Neural crest cell (in vitro differentiated cells): ENCODE results near the gene MPZL3. TPM values are rescaled to one million over a fixed set of nuclear protein-coding genes. Genes with fewer than 3 reads are reported as not detected.

Experiments used
- DNase-seq: peaks from one replicate; pipeline ENCODE4 v3.0.0; 2021; ENCODE audit warnings: low read depth, mixed read lengths, low spot score
- H3K27ac Mint-ChIP-seq: one replicate; pipeline ENCODE4 v1.8.0; 2021; ENCODE audit warnings: mild to moderate bottlenecking, mixed read lengths; ENCODE audit not compliant: unreplicated experiment
- H3K27me3 Mint-ChIP-seq: 2 replicates; pipeline ENCODE4 v1.8.0; 2021; ENCODE audit warnings: low read depth, mild to moderate bottlenecking, mixed read lengths
- H3K36me3 Mint-ChIP-seq: 2 replicates; pipeline ENCODE4 v1.8.0; 2021; ENCODE audit warnings: low read depth, mild to moderate bottlenecking, mixed read lengths
- H3K4me1 Mint-ChIP-seq: 2 replicates; pipeline ENCODE4 v1.8.0; 2021; ENCODE audit warnings: mixed read lengths
- H3K4me3 Mint-ChIP-seq: one replicate; pipeline ENCODE4 v1.8.0; 2021; ENCODE audit warnings: mild to moderate bottlenecking, mixed read lengths
- H3K9me3 Mint-ChIP-seq: 2 replicates; pipeline ENCODE4 v1.8.0; 2021; ENCODE audit warnings: mixed read lengths
- CTCF ChIP-seq: fragments of 200-600 bp; sonication (generic); conservative IDR thresholded peaks from 2 replicates; pipeline ENCODE4 v1.5.0; 2021; ENCODE audit warnings: antibody characterized with exemption, mild to moderate bottlenecking
- total RNA-seq: library from RNA; stranded (reverse); gene quantifications from 2 replicates; pipeline ENCODE4 v1.2.1, GENCODE V29; 2021

The MPZL3 gene
- total RNA-seq, 1 donor from 2014 or later, result 0.35 TPM

DNA sequence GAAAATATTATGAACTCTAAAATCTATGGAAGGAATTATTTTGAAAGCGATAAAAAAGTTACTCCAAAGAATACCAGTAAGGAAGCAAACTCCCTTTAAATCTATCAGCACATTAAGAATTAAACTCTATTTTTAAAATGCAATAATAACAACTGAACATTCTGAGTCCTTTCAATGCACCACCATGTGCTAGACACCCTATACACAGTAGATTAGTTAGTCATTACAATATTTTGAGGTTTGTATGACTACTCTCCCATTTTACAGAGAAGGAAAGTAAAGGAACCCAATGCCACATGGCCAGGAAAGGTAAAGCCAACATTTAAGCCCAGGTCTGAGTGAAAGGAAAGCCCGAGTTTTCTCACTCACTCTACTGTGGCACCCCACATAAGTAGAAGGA, 45.1 kb downstream of the MPZL3 start:
- H3K36me3 Mint-ChIP-seq, result no peaks in the 10 kb centered on the region
- no peak overlapping the region for H3K27ac Mint-ChIP-seq
- TF ChIP-seq CTCF, result no peak
- peaks cover 59% of the 10 kb centered on the region for H3K27me3 Mint-ChIP-seq
- H3K4me1 Mint-ChIP-seq, result peaks cover 6% of the 10 kb centered on the region
- no peaks in the 10 kb centered on the region for H3K9me3 Mint-ChIP-seq
- no peak for DNase-seq
- no peak overlapping the region for H3K4me3 Mint-ChIP-seq

DNA sequence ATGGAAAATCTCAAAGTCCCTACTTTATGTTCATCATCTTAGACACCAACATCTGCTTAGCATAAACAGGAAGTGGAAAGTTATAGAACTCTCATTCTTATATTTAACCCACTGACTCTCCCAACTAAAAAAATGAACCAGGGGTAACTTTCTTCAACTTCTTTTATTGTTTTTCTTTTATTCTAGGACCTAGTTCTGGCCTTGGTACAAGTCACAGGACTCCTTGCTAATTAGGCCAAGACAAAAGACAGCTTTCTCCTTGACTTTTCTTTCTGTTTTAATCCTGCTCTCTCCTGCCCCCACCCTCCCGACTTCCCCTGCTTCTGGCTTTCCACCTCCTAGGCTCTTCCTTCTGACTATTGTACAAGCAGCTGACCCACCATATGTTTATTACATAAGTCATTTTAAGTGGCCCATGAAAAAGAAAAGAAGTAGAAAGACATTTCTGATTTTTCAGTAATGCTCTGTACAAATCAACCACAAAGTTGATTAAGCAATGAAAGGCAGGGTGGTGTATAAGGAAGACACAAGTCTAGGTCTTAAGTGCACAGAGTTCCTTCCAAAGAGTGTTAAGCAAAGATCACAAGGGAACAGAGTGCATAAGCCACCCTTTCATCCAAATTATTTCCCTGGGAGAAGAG, 45.7 kb downstream of the MPZL3 start:
- no peaks in the 10 kb centered on the region for H3K36me3 Mint-ChIP-seq
- peaks cover 6% of the 10 kb centered on the region for H3K4me1 Mint-ChIP-seq
- peaks cover 53% of the 10 kb centered on the region for H3K27me3 Mint-ChIP-seq
- no peak overlapping the region for H3K4me3 Mint-ChIP-seq
- no peak for TF ChIP-seq CTCF
- DNase-seq, result no peak
- H3K27ac Mint-ChIP-seq, result no peak overlapping the region
- H3K9me3 Mint-ChIP-seq, result no peaks in the 10 kb centered on the region

- H3K27me3 Mint-ChIP-seq, result peaks cover 46% of the 10 kb centered on the region
- no peak for TF ChIP-seq CTCF
- DNase-seq, result no peak
Observed at GRCh38 chr11:118205606-118206378, 46.4 kb downstream of the MPZL3 start.

GRCh38 chr11:118202599-118203422, 49.4 kb downstream of the MPZL3 start:
- no peaks in the 10 kb centered on the region for H3K4me1 Mint-ChIP-seq
- no peaks in the 10 kb centered on the region for H3K9me3 Mint-ChIP-seq
- no peak for TF ChIP-seq CTCF
- no peak overlapping the region for H3K4me3 Mint-ChIP-seq
- H3K27ac Mint-ChIP-seq, result no peak overlapping the region
- H3K27me3 Mint-ChIP-seq, result peaks cover 24% of the 10 kb centered on the region
- H3K36me3 Mint-ChIP-seq, result no peaks in the 10 kb centered on the region
- no peak for DNase-seq

More at GRCh38 chr11:118205606-118206378, 46.4 kb downstream of the MPZL3 start:
- no peaks in the 10 kb centered on the region for H3K9me3 Mint-ChIP-seq
- no peaks in the 10 kb centered on the region for H3K36me3 Mint-ChIP-seq
- no peak overlapping the region for H3K27ac Mint-ChIP-seq
- peaks cover 3% of the 10 kb centered on the region for H3K4me1 Mint-ChIP-seq
- no peak overlapping the region for H3K4me3 Mint-ChIP-seq

- peaks cover 24% of the 10 kb centered on the region for H3K27me3 Mint-ChIP-seq
- TF ChIP-seq CTCF, result no peak
- no peaks in the 10 kb centered on the region for H3K4me1 Mint-ChIP-seq
- no peak overlapping the region for H3K4me3 Mint-ChIP-seq
- no peaks in the 10 kb centered on the region for H3K9me3 Mint-ChIP-seq
- H3K27ac Mint-ChIP-seq, result no peak overlapping the region
- no peaks in the 10 kb centered on the region for H3K36me3 Mint-ChIP-seq
- DNase-seq, result no peak
Observed at GRCh38 chr11:118201966-118202365, 50.2 kb downstream of the MPZL3 start.
